Peyer's patch (tissue), 4 donors: Measurements from ENCODE around the gene UGT1A10. TPM values are rescaled to one million over a fixed set of nuclear protein-coding genes. Genes with fewer than 3 reads are reported as not detected.
A peak's percentile ranks its signal among the peaks of the same experiment; 100 is the strongest.
"Not testable (repeated sequence)": the region's sequence is repeated elsewhere in the genome, so short reads cannot be mapped to it uniquely, and the experiment has no call there.

Source experiments
- DNase-seq, 3 donors: peaks; one replicate each; pipeline ENCODE4 v3.0.0-alpha.2; 2017 to 2019
- H3K27ac ChIP-seq, 4 donors: fragments of 200-600 bp; sonication (generic); one replicate each; pipeline ENCODE4 v1.5.1; 2016 to 2019
- H3K27me3 ChIP-seq, 2 donors: fragments of 200-600 bp; sonication (generic); one replicate each; pipeline ENCODE4 v1.5.1; 2019
- H3K36me3 ChIP-seq, 3 donors: fragments of 200-600 bp; sonication (generic); one replicate each; pipeline ENCODE4 v1.5.1; 2016 to 2019
- H3K4me1 ChIP-seq, 4 donors: fragments of 200-600 bp; sonication (generic); one replicate each; pipeline ENCODE4 v1.5.1; 2016 to 2019
- H3K4me3 ChIP-seq, 4 donors: fragments of 200-600 bp; sonication (generic); 1 replicate in 3 of 4; 2 replicates in 1 of 4; pipeline ENCODE4 v1.5.1; 2016 to 2019; ENCODE audit warnings: mild to moderate bottlenecking in 1 of 4
- H3K9me3 ChIP-seq, 4 donors: fragments of 200-600 bp; sonication (generic); one replicate each; pipeline ENCODE4 v1.5.1; 2016 to 2019; ENCODE audit warnings: mild to moderate bottlenecking in 1 of 4
- CTCF ChIP-seq, 6 experiments: fragments of 450-650 bp in 4 of 6; fragments of 200-600 bp in 2 of 6; sonication (generic) in 1 of 6; IDR thresholded peaks; one replicate each; pipeline ENCODE4 v1.5.1; 2017 to 2019; ENCODE audit warnings: antibody characterized with exemption in 6 of 6, mild to moderate bottlenecking in 3 of 6, moderate library complexity in 1 of 6
- POLR2A ChIP-seq, 2 donors: fragments of 450-650 bp; IDR thresholded peaks; one replicate each; pipeline ENCODE4 v1.5.1; 2017; ENCODE audit warnings: antibody characterized with exemption in 2 of 2, mild to moderate bottlenecking in 2 of 2, moderate library complexity in 2 of 2
- total RNA-seq, 4 donors: library from RNA; depleted of rRNA; stranded (reverse); fragments of >200 nt; gene quantifications; one replicate each; pipeline ENCODE4 v1.1.0, GENCODE V29; 2016

Gene UGT1A10
- total RNA-seq, 4 donors from 2014 or later = 19.0 to 168 (median 71.8) TPM

- H3K27ac ChIP-seq = peak within 1 kb of the TSS in 2 of 4 donors; percentile 11 to 78
- H3K36me3 ChIP-seq = no peaks in the 10 kb centered on the region
- peak in 1 of 3 donors; percentile 60 for DNase-seq
- peak within 1 kb of the TSS in 1 of 4 donors; percentile 20 for H3K4me3 ChIP-seq
- H3K27me3 ChIP-seq = no peaks in the 10 kb centered on the region
- no peaks in the 10 kb centered on the region for H3K9me3 ChIP-seq
- no peaks in the 10 kb centered on the region for H3K4me1 ChIP-seq
- TF ChIP-seq CTCF (IDR thresholded peaks at IDR 0.05) (no peak), POLR2A (IDR thresholded peaks at IDR 0.05) (peak; percentile 26 to 27)
Observed at GRCh38 chr2:233712611-233713261, 76.5 kb downstream of the UGT1A10 start, which contains the start of gene UGT1A5. UGT1A5 (plus strand) TSS chr2:233712907; CDS start chr2:233712992, 85 bp downstream.

- Histone ChIP-seq H3K9me3 (no peaks in the 10 kb centered on the region), H3K27ac (peak overlapping the region in 2 of 4 donors; percentile 11 to 78), H3K36me3 (no peaks in the 10 kb centered on the region), H3K4me3 (peak overlapping the region in 1 of 4 donors; percentile 20), H3K4me1 (no peaks in the 10 kb centered on the region), H3K27me3 (no peaks in the 10 kb centered on the region)
- no peak for TF ChIP-seq POLR2A (IDR thresholded peaks at IDR 0.05)
- no peak for DNase-seq
Observed at GRCh38 chr2:233713262-233713615, 77.0 kb downstream of the UGT1A10 start.

- Histone ChIP-seq H3K27me3 (no peaks in the 10 kb centered on the region), H3K27ac (no peak overlapping the region), H3K9me3 (no peaks in the 10 kb centered on the region), H3K4me3 (peak overlapping the region in 1 of 4 donors; percentile 6), H3K36me3 (no peaks in the 10 kb centered on the region), H3K4me1 (no peaks in the 10 kb centered on the region)
- TF ChIP-seq POLR2A (IDR thresholded peaks at IDR 0.05) (no peak), CTCF (IDR thresholded peaks at IDR 0.05) (no peak)
- DNase-seq = no peak
Observed at GRCh38 chr2:233714121-233714520, 77.9 kb downstream of the UGT1A10 start.

- no peak for DNase-seq
- Histone ChIP-seq H3K36me3 (no peaks in the 10 kb centered on the region), H3K9me3 (no peaks in the 10 kb centered on the region), H3K27me3 (no peaks in the 10 kb centered on the region), H3K4me3 (peak within 1 kb of the TSS in 1 of 4 donors; percentile 6), H3K27ac (no peak within 1 kb of the TSS), H3K4me1 (no peaks in the 10 kb centered on the region)
- no peak for TF ChIP-seq POLR2A (IDR thresholded peaks at IDR 0.05)
- no peak for TF ChIP-seq CTCF (IDR thresholded peaks at IDR 0.05)
Observed at GRCh38 chr2:233718552-233718951, 82.3 kb downstream of the UGT1A10 start, which contains the start of gene UGT1A4. UGT1A4 (plus strand) TSS chr2:233718736; CDS start chr2:233718821, 85 bp downstream.

- TF ChIP-seq CTCF (IDR thresholded peaks at IDR 0.05) (no peak), POLR2A (IDR thresholded peaks at IDR 0.05) (no peak)
- DNase-seq = no peak
Observed at GRCh38 chr2:233728723-233729301, 92.6 kb downstream of the UGT1A10 start, which contains the start of gene UGT1A3. UGT1A3 (plus strand) TSS chr2:233729042; CDS start chr2:233729127, 85 bp downstream.

GRCh38 chr2:233736868-233737653, 100.8 kb downstream of the UGT1A10 start:
- H3K4me3 ChIP-seq = peak overlapping the region in 2 of 4 donors; percentile 4 to 21
- not testable (repeated sequence) for H3K4me1 ChIP-seq, H3K9me3 ChIP-seq, H3K36me3 ChIP-seq, H3K27me3 ChIP-seq
- peak in 2 of 3 donors; percentile 68 to 71 for DNase-seq
- peak overlapping the region in 2 of 4 donors; percentile 27 to 46 for H3K27ac ChIP-seq

More at GRCh38 chr2:233728723-233729301, 92.6 kb downstream of the UGT1A10 start, which contains the start of gene UGT1A3:
- Histone ChIP-seq H3K27ac (no peak within 1 kb of the TSS), H3K36me3 (no peaks in the 10 kb centered on the region), H3K9me3 (no peaks in the 10 kb centered on the region), H3K4me3 (no peak within 1 kb of the TSS), H3K4me1 (no peaks in the 10 kb centered on the region), H3K27me3 (no peaks in the 10 kb centered on the region)
